G401.6 (cell line): Measurements from ENCODE around the gene UNC5A.

Source experiments
- FAIRE-seq: peaks from 2 replicates; lab custom pipeline; 2012; peaks lifted over from hg19 to GRCh38; lab: Jason Lieb, UNC

The UNC5A gene

DNA sequence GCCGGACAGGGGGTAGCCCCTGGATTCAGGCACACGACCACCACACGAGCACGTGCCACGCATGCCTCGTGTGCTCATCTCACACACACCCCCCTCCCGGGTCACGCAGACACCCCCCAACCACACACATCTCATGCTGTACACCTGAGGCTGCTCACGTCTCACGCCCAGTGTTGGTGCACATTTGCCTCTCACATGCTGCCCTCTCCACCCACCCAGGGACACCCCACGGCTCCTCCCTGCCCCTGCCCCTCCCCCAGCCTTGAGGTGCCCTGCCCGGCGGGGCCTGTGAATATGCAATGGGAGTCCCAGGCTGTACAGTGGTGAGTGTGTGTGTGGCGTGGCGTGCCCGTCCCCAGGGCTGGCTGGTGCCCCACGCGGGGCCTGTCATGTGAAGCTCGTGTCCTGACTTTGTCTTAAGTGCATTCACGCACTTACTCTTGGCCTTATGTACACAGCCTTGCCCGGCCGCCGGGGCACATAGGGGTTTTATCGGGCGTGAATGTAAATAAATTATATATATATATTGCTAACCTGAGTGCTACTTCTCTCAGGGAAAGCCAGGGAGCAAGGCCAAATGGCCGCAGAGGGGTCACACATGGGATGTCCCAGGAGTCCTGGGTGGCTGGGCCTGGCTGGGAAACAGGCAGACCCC is 70.1 kb downstream of the UNC5A start:
- no peak for FAIRE-seq

DNA sequence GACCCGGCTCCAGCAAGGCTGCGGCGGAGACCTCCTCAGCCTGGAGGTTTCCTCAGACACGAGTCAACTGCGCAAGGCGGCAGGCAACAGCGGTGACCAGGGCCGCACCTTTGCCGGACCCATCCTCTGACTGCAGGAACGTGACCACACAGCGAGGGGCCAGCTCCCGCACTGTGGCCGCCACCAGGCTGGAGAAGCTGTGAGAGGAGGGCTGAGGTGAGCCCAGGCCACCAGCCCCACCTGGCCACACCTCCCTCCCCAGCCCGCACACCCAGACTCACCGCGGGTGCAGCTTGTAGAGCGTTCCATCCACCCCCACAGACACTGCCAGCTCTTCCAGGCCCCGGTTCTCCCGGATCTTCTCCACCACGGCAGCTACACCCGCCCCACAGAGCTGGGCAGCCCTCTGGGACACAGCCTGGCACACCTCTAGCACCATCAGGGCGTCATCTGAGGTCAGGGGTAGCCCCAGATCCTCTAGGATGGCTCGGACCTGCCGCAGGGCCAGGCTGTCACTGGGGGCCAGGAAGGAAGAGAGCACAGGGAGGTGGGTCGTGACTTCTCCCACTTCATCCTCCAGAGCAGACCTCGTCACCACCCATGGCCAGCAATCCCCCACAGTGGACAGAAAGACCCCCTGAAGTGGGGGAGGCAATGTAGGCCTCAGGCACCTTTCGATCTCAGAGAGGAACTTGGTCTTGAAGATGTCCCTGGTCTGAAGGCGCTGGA is 70.8 kb downstream of the UNC5A start:
- no peak for FAIRE-seq

DNA sequence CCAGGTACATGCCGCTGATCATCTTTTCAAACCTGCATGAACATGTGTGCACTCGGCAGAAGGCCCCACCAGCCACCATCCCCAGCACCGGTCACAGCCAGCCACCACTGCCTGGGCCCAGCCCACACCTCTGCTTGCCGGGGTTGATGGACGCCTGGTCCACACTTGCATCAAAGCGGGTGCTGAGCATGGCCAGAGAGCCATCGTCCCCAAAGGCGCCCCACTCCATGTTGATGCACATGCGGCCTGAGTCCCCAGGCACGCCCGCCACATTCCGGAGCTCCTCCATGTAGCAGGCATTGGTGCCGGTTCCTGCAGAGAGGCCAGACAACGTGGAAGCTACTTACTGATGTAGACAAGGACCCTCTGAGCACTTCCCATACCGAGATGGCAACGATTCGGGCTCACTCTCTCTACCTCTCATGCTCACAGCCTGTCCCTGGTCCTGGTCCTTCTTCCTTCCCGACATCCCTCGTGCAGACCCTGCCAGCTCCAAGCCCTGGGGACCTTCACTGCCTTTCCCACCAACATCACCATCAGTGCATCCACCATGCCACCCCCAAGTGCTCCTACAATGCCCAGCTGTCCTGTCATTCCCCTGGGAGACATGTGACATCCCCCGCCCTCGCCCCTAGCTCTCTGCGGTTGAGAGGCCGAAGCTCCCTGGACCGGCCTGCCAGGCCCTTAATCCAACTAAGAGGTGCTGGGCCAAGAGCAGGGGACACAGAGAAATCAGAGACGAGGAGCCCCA is 71.6 kb downstream of the UNC5A start:
- no peak for FAIRE-seq

DNA sequence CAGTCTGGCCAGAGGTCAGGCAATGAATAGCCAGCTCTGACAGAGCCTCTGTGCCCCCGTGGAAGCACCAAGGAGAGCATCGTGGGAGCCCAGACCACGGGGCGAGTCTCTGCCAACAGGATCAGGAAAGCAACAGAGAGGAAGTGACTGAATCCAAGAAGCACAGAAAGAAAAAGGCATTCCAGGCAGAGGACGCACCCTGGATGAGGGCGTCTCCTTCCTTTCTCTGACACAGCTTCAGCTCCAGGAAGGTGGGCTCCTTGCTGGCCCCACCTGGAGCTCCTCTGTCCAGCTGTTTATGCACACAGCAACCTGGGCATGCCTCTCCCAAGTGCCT is 72.2 kb downstream of the UNC5A start:
- no peak for FAIRE-seq

DNA sequence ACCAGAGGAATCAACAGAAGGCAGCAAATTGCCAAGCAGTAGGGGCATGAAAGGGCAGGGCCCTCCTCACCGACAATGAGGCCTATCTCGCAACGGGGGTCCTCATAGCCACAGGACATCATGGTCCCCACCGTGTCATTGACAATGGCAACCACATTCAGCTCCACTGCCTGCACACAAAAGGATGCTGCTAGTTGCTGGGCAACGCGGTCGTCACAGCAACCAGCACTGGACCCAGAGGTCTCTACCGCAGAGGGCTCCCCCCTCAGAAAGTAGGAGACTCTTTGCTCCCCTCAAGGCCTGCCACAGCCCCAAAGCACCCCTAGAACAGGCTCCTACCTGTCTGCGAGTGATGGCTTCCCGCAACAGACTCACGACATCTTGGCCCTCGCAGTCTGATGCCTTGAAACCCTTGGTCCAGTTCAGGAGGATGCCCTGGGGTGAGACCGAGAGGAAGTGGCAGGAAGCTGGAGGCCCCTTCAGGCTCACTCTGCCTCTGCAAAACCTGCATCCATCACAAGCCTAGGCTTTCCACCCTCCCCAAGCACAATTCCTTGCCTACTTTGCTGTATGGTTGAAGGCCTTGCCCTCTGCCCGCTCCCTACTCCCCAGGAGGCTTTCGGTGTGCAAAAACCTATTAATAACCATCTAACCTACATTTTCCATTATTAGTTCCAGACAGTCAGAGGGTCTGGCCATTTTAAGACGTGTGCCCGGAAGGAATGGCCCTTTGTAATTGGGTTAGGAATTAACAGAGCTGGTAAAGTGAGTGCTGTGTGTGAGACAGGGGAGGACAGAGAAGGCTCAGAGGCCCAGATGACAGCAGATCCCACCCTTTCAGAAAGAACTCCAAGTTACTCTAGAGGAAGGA is 73.6 kb downstream of the UNC5A start:
- no peak for FAIRE-seq

GRCh38 chr5:176884571-176884890 is 74.2 kb downstream of the UNC5A start:
- FAIRE-seq, result no peak

DNA sequence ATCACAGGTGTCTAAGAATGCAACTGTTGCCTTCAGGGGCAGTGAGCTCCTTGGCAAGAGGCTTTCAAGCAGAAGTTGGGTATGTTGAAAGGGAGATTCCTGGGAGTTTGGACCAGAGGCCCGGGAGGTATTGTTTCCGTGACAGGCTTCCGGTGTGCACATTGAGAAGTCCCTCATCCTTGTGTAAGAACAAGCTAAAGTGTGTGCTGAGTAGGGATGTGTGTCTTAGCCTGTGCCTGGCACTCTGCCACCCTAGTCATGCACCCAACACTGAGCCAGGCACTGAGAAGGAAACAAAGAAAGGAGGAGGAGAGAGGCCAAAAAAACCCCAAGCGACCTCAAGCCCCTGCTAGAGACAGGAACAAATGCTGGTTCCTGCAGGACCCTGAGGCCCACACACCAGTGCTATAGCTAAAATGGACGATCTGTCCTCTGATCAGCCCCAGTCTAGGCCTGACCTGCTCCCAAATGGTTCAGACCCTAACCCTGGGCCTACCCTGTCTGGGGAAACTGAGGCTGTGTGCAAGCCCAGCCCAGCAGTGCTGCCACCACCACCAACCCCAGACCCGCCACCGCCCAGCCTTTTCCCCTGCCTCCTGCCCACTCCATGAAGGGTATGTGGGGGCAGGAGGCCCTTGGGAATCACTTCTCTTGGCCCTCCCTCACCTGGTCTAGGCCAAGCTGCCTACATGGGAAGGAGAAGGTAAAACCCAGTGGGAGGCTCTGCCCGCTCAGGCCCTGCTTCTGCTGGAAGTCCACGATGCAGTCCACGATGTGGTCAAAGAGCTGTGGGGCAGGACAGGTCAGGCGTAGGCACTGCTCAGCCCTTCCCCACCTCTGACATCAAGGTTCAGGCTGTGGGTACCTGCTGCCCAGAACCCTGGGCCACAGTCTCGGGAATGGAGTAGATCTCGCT is 76.2 kb downstream of the UNC5A start:
- no peak for FAIRE-seq

DNA sequence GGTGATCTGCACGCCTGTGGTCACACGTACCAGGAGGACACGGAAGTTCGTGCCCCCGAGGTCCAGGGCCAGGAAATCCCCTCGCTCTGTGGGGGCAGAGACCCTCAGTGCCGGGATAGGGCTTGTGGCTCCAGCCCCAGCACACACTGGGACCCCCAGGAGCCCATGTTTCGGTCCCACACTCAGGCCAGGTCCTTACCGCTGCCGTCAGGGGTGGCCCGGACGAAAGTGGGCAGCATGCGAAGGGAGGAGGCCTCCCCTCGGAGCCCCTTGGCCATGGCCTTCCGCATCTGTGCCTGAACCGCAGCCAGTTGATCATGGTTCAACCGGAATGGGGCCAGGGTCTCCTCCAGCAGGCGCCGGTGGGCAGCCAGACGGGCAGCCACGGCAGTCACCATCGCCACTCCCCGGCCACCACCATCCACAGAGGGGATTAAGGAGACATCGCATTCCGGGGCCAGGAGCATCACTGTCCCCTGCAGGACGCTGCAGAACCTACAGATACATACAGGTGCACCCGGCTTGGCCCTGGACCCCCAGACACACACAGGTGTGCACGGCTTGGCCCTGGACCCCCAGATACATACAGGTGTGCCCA is 77.0 kb downstream of the UNC5A start:
- FAIRE-seq, result no peak

GRCh38 chr5:176888016-176888864 is 77.9 kb downstream of the UNC5A start:
- FAIRE-seq, result no peak

GRCh38 chr5:176888865-176889165 is 78.5 kb downstream of the UNC5A start:
- FAIRE-seq, result no peak

- no peak for FAIRE-seq
Observed at GRCh38 chr5:176889321-176890280, 79.2 kb downstream of the UNC5A start.

- FAIRE-seq, result no peak
Observed at GRCh38 chr5:176890455-176891330, 80.3 kb downstream of the UNC5A start.

DNA sequence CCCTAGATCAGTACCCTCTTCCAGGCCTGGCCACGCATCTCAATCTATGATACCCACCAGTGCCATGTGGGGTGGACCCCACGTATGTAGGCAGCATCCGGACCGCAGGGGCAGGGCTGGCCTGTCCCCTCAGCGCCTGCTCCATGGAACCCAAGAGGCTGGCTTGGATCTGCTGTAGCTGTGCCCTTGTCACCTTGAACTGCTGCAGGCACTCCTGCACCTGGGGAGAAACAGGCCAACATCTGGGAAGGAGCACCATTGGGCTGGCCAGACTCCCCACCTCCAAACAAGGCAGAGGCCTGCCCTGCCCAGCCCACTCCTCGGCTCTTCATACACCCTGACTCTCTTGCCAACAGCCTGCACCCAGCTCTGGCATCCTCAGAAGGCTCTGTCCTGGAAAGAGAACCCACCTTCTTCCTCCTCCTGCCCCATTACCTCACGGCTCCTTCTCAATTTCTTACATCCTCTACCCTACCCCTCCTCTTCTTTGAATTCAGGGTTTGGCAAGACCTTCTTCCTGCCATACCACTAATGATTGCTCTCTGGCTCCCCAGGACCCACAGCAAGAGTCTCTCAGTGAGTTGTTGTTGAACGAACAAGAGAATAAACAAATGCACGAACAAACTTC is 81.1 kb downstream of the UNC5A start:
- FAIRE-seq, result no peak

DNA sequence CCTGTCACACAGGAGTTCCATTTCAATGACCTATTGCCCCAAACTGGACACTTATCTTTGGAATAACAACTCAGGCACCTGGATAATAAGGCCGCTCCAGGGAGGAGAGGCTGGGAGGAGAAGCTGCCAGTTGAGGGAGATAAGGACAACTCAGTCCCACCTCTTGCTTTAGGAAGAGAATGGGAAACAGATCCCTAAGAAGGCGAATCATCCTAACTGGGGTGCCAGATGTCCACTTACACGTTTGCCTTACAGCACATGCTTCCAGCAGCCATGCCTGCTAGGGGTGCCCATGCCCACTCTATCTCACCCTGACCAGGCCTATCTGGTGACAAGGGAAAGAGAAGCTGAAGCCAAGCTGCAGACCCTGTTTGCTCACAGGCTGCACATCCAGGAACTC is 82.3 kb downstream of the UNC5A start:
- no peak for FAIRE-seq

DNA sequence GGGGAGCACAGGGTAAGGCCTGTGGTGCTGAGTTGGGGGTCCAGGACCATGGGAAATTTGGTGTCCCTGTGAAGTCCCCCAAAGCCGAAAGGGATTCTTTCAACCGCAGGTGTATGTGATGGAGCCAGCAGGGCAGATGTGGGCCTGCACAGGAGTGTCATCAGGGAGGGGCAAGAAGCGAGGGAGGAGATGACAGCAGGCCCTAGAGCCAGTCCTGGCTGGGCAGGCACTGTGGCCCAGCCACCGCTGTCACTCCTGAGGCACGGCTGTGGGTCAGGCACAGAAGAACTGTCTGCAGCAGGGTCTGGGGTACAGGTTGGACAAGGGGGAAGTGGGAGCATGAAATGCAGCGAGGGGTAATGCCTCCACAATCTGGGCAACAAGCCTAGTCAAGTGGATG is 83.9 kb downstream of the UNC5A start:
- no peak for FAIRE-seq

- FAIRE-seq, result no peak
Observed at GRCh38 chr5:176895831-176896230, 85.5 kb downstream of the UNC5A start.

DNA sequence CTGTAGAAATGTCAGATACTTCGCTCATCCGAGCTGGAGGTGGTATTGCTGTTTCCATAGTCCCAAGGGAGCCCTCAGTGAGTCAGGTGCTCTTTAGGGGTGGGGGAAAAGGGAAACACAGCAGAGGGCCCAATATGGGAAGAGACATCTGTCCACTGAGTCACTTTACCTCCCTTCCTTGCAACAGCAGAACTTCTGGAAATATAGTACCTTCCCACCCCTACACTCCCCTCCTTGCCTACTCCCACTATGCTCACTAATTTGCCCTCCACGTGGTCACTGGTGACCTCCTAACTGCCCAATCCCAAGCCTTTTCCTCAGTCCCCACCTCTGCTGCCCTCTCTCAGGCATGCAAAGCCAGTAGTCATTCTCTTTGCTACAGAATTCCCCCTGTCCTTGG is 86.9 kb downstream of the UNC5A start:
- no peak for FAIRE-seq
